ENCODE data around the gene CISH. TPM values are rescaled to one million over a fixed set of nuclear protein-coding genes. Genes with fewer than 3 reads are reported as not detected.

The CISH gene
- total and polyA plus RNA-seq, 9 of the 15 experiments (the other 6 are each of a cell fraction or from before 2014, with no cell fraction given) = 1.7 to 47.7 (median 18.3) TPM

- peaks cover 43% of the 10 kb centered on the region for H3K36me3 ChIP-seq (ENCODE audit: control insufficient read depth, insufficient read depth, low read length)
- peak overlapping the region; percentile 74 to 89 for H3K9ac ChIP-seq (ENCODE audit: insufficient read depth in 1 of 2, low read depth in 2 of 2, low read length in 2 of 2)
- H3K4me3 ChIP-seq = no peak overlapping the region
- peak in 1 of 4 experiments; percentile 24 for DNase-seq (ENCODE audit: extremely low read depth in 1 of 4, low spot score in 3 of 4)
- H3K79me2 ChIP-seq (ENCODE audit: control insufficient read depth, insufficient read depth, low read length) = peaks cover 50% of the 10 kb centered on the region
- H3K9me3 ChIP-seq (replicated peaks; ENCODE audit: control insufficient read depth, insufficient read depth, low read depth, low read length) = no peaks in the 10 kb centered on the region
- in situ Hi-C loops (cut with MboI) (no loop called here), intact Hi-C loops (cut with micrococcal nuclease) (no loop called here)
- H3K27me3 ChIP-seq (ENCODE audit: control insufficient read depth in 2 of 2, insufficient read depth in 2 of 2, low read length in 2 of 2) = no peaks in the 10 kb centered on the region
- H3K4me1 ChIP-seq (replicated peaks in 1 of 2; ENCODE audit: control insufficient read depth in 2 of 2, insufficient read depth in 2 of 2, low read length in 2 of 2) = peaks cover 68 to 81% of the 10 kb centered on the region in 2 experiments
- H3K27ac ChIP-seq (ENCODE audit: extremely low read depth, low read depth, low read length) = peak overlapping the region; percentile 96
- BruUV-seq (replicated peaks) = no TSS peak
- TF ChIP-seq SNRNP70 (optimal IDR thresholded peaks at IDR 0.05; ENCODE audit: low read depth, low read length) (no peak), ZFX (CRISPR knock-in tag; IDR thresholded peaks at IDR 0.05) (0 out of 2 replicates have a peak, but pooled peaks have one; percentile 15), ZBTB7A (IDR thresholded peaks at IDR 0.05; ENCODE audit: borderline replicate concordance, control insufficient read depth, low read depth, low read length) (0 out of 2 replicates have a peak, but pooled peaks have one; percentile 14)
- FAIRE-seq = no peak
- CTCF ChIA-PET (ENCODE audit: low intra/inter-chr PET ratio) = no interaction called here
- ATAC-seq = no peak
- no peak overlapping the region; the same call in 1 of the 2 replicates for H3K4me2 ChIP-seq (ENCODE audit: insufficient read depth, low read length)
- POLR2A ChIA-PET = interaction anchor here (0.6 to 3.9 kb wide), 18 partner anchors 7 to 806 kb away, joined by 3 to 44 read pairs (median 4); partner anchors contain the start of genes CISH and HEMK1
- H4K20me1 ChIP-seq (replicated peaks; ENCODE audit: control insufficient read depth, insufficient read depth, low read length) = peaks cover 9% of the 10 kb centered on the region
- no peak overlapping the region for H2AFZ ChIP-seq (ENCODE audit: low read depth, low read length)
- H3K9me1 ChIP-seq (ENCODE audit: control insufficient read depth, insufficient read depth, low read length) = peaks cover 3% of the 10 kb centered on the region
- 43% methylated on average over 8 of the region's 9 CpGs for WGBS (ENCODE audit: insufficient coverage, low coverage, missing lambda C conversion rate)
These were observed 8.9 kb downstream of the CISH start for GRCh38 chr3:50602595-50603191.

Measured in K562 (cell line).